OCI-LY1 (cell line): ENCODE results near the gene GLT8D2.

Experiments used
- EZH2 ChIP-seq: fragments of 200-600 bp; sonication (generic), shearing (Covaris generic); IDR thresholded peaks from 2 replicates; pipeline ENCODE4 v1.8.0; 2017; ENCODE audit warnings: borderline replicate concordance, mixed run types, mild to moderate bottlenecking, antibody characterized with exemption, low read length, moderate library complexity, mixed read lengths
- TF ChIP-seq, protein P1 (sequence below): fragments of 200-600 bp; sonication (generic), shearing (Covaris generic); IDR thresholded peaks from 2 replicates; pipeline ENCODE4 v1.5.1; 2017; ENCODE audit warnings: mild to moderate bottlenecking, antibody characterized with exemption, low read length, moderate library complexity, mixed read lengths

DNA sequence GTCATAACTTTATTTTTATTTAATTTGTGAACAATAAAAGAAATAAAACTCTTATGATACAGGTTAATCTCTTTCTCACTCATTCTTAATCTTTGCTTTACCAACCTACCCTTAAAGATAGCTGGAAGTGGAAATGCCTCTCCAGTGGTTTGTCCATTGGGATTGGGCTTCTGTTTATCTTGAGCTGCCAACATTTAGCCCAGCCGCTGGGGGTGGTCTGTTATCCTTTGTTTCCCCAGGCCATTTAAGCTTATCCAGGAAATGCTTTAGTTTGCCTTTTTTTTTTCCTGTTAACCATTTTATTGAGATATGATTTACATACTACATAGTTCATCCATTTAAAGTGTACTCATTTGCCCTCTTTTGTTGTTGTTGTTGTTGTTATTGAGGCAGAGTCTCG lies 76.1 kb downstream of the GLT8D2 start:
- TF ChIP-seq, protein P1, sequence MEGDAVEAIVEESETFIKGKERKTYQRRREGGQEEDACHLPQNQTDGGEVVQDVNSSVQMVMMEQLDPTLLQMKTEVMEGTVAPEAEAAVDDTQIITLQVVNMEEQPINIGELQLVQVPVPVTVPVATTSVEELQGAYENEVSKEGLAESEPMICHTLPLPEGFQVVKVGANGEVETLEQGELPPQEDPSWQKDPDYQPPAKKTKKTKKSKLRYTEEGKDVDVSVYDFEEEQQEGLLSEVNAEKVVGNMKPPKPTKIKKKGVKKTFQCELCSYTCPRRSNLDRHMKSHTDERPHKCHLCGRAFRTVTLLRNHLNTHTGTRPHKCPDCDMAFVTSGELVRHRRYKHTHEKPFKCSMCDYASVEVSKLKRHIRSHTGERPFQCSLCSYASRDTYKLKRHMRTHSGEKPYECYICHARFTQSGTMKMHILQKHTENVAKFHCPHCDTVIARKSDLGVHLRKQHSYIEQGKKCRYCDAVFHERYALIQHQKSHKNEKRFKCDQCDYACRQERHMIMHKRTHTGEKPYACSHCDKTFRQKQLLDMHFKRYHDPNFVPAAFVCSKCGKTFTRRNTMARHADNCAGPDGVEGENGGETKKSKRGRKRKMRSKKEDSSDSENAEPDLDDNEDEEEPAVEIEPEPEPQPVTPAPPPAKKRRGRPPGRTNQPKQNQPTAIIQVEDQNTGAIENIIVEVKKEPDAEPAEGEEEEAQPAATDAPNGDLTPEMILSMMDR, result no peak
- TF ChIP-seq EZH2, result no peak
